Fibroblast of skin of scalp (primary cell): ENCODE measurements around the gene POC1A.
A peak's percentile ranks its signal among the peaks of the same experiment; 100 is the strongest.
"Not testable (repeated sequence)": the region's sequence is repeated elsewhere in the genome, so short reads cannot be mapped to it uniquely, and the experiment has no call there.

ENCODE experiments used
- DNase-seq: peaks from one replicate; pipeline ENCODE4 v3.0.0-alpha.2; 2013

The POC1A gene

DNA sequence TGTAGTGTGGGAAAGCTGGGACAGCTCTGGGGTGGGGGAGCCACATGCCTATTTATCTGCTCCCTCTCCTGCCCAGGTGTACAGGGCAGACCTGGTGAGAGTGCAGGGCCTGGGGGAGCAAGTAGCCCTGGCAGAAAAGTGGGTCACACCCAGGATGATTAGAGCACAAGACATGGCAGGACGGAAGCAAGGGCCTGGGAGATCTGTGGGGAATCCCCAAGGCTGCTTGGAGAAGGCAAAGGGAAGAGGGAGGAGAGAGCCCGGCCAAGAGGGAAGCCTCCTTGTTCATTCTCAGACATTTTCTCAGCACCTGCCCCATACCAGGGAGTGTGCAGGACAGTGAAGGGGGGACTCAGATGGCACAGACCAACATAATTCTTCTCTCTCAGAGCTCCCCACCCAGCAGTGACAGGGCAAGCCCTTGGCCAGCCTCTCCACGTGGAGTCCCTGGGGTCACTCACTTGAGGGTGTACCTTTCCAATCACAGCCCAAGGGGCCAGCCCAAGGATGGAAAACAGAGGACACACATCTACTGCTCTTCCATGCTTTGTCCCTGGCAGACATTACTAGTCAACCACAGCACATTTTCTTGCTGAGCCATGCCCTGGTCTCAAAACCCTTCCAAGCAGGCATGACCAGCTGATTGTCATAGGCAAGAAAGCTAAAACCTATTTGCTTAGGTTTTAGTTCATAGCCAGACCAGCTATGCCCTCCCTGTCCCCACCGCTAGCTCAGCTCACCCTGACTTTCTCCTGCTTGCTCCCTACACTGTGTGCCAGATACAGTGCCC lies 92.9 kb downstream of the POC1A start:
- DNase-seq, result no peak

DNA sequence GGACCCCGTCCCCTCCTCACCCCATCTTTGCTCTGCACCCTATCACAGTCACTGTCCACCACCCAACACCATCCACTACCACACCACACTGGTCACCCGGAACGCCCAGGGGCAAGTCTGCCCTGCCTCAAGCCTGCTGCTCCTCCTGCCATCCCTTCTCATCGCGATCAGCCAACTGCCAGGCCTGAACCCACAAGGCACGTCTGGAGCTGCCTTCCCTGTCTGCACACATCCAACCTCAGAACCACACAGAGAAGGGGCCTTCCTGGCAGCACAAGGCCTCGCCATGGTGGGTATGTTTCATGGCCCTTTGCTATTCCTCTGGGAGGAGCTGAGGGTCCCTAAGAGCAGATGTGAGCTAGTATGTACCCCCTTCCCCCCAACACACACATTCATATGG lies 94.4 kb downstream of the POC1A start:
- no peak for DNase-seq

DNA sequence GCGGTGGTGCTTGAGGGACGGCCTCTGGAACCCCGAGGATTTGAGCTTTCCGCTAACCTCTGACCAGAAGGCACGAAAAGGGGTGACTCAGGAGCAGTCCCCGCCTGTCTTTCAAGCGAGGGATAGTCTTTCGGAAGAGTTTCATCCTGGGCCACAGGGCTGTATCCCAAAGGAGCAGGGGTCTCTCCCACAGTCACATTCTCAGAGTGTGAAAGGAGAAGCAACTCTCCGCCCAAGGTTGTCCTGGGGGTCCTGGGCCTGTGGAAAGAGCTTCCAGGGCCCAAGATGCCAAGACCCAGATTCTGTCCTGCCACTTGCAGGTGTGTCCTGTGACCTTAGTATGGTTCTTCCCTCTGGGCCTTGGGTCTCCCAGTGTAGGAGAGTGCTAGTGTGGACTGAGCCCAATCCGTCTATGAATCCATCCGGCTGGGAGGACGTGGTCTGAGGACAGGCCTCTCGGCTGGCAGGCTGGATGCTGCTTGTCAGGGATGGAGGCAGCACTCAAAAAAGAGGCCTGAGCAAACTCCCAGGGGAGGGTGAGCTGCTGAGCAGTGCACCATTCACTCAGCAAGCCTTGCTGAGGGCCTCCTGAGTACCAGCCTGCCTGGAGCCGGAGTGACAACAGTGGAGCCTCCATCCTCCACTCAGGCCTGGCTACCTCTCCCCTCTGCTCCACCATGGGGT lies 96.3 kb downstream of the POC1A start:
- DNase-seq, result no peak

DNA sequence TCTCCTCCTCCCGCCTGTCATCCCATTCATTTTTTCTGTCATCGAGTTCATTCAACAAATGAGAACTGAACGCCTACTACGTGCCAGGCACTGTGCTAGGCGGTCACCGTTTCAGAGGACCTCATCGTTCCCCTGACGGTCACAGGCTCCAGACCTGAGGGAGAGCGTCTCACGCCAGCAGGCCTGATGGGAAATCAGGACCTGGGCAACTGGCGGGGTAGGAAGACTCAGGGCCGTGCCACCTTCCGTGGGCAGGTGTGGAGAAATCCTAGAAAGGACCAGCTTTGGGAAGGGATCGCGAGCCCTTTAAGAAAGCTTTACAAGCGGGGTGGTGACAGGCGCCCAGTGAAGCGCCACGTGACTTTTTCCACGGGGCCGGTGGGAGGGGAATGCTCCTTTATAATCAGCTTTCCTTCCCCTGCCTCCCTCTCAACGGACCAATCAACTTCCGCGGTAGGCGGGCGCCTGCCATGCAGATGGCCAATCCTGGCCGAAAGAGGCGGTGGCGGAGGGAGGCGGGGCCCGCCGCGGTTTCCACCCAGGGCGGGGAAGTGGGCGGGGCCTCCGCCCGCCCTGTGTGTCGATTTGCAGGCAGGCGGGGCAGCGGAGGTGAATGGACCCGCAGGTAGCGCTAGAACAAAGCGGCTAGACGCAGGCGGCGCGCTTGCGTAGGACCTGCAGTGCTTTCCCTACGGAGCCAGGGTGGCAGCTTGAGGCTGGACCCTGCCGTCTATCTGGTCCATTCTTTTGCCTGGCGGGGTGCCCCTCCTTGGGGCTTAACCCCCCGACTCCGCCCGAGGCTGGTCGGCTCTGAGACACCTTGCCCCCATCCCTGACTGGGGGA lies 97.0 kb downstream of the POC1A start:
- DNase-seq, result peak; percentile 99

DNA sequence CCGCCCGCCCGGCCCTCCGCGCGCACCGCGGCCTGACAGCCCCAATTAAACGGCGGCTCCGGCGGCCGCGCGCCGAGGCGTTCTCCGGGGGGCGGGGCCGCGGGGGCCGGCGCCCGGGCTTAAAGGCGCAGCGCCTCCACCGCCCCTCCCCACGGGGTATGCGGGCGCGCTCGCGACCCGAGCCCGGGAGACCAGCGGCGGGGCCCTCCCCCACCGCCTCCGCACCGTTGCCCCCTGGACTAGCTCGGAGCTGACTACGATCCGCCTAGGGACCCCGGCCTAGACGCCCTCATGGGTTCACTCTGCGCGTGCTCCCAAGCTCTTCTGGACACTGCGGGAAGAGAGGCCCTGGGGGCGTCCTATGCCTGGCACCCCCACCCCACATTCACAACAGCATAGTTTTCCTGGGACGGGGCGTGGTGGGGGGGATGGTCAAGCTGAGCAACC lies 97.7 kb downstream of the POC1A start, which contains the start of gene DUSP7:
Gene DUSP7, minus strand, starts transcription at position 51 of the 447 bp plus-strand sequence. CDS start 205 bp downstream, outside the sequence.
- peak; percentile 78 for DNase-seq

DNA sequence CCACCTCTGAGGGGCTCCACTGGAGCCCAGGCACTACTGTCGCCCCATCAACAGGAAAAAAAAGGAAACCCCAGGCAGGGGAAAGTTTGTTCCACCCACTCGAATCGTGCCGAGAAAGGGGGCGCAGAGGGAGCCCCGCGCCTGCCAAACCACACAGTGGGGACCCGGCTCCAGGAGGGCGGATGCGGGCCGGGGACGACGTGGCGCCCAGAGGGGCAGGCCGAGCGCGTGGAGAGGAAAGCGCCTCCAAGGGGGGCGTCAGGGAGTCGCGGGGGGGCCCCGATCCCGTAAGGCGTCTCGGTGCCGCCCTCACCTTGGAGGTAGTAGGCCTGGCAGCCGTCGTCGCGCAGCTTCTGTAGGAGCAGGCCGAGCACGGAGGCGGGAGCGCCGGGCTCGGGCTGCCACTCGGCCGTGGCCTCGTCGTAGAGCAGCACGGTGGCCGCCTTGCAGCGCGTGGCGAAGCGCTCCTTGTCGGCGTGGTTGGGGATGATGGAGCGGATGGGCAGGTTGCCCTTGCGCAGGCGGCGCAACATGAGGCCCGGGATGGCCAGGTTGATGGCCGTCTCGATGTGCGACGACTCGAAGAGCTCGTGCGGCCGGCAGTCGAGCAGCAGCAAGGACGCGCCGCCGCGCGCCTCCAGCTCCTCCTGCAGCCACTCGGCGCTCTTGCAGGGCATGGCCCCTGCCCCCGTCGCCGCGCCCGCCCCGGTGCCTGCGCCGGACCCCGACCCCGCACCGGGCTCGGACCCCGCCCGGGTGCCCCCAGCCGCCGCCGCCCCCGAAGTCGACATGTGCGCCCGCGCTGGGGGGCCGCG lies 98.5 kb downstream of the POC1A start:
- DNase-seq, result peak; percentile 56

DNA sequence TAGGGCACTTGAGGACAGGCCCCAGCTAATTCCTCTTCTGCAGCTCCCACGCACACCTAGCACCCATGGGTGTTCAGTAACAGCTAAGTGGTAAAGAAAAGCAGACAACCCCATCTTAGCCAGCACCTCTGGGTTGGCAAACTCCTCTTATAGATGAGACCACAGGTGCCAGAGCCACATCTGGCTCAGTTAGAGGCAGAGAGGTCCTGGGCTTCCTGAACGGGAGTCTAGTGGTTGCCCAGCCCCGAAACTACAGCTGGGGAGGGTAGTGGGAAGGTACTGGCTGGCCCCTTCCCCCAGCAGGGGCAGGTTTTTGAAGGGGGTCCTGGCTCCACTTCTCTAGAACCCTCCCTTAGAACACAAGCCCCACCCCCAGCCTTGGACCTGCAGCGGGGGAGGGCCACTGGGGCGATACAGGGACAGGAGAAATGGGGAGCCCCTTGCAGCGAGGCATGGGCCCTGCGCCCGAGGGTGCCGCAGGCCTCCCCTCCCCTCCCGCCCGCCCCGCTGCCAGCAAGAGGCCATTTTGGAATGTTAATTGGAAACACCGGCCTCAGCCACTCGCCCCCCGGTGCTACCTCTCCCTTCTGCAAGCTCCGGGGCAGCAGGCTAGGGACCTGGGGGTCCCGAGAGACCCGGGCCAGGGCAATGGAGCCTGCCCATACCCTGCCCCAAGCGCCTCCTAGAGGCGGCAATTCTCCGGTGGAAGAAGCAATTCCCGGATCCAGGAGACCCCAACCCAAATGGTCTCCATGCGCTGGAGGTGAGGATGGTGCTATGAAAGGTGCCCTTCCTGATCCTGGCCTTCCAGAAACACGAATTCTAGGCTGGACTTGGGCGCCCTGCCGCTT lies 99.3 kb downstream of the POC1A start:
- DNase-seq, result peak; percentile 44

DNA sequence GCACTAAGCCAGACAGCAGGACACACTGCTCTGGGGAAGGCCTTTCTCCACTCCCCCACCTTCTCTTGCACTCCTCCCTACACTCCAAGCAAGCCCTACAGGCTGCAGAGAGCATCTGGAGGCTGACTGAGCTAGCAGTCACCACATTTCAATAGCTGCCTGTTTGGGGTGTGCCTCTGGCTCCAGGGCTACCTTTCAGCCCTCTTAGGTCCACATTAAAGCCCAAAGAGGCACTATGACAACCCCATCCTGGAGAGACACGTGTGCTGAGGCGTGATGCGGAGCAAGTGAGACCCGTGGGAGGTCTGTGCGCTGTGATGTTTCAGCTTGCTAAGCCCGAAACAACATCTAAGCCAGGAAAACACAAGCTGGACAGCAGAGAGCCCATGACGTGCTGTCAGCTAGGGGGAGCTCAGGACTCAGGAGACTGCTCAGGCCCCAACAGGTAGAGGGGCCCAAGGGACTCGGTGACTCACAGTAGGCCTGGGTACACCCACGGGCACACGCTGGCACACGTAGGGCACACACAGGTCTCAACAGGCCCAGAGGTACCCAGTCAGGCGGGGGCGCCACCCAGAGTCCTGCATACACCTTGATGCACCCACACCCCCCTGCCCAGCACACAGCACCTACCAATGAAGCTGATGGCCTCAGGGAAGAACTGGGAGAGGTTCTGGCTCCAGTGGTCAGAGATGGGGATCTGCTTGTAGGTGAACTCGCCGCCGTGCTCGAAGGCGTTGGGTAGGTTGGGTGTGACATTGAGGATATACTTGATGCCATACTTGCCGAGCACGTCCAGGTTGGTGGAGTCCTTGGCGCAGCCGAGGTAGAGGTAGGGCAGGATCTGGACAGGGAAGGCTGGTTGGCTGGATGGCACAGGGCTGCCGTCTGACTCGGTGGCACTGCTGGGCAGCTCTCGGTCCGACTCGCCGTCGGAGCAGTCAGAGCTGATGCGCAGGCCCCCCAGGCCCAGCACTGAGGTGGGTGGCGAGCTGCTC lies 100.6 kb downstream of the POC1A start:
- no peak for DNase-seq

DNA sequence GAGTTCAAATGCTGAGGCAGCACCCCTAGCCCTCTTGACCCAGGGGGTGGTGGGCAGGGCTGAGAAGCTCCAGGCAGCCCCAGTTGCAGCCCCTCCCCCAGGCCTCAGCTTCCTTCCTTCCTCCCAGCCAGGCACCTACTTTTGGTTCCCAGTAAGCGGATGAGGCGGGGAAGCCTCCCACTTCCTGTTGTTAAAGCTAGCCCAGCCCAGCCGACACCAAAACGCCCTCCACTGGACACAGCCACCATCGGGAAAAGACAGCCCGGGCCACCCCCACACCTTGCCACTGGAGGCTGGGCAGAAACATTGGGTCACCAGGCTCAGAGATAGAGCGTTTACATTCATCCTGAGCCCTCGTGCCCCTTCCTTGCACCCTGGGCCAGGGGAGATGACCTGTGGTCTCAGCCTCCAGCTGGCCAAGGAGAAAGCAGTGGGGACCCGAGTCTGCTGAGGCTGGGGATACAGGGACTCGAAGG lies 101.4 kb downstream of the POC1A start:
- DNase-seq, result peak; percentile 80

DNA sequence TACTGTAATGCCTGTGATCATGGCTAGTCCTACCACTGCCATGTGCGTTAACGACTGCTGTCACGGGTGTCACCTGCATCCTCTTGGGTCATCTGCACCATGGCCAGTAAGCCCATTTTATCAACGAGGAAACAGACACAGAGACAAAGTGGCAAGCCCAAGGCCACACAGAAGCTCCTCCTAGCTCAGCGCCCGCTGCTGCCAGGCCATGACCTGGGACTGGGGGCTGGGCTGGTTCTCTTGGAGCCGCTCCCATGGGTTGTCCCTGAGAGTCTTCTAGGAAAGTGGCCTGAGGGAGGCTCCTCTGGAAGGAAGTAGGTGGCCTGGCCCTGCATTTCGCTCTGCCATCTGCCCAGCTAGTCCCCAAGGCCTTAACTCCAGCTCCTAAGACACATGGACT lies 102.8 kb downstream of the POC1A start:
- DNase-seq, result no peak

DNA sequence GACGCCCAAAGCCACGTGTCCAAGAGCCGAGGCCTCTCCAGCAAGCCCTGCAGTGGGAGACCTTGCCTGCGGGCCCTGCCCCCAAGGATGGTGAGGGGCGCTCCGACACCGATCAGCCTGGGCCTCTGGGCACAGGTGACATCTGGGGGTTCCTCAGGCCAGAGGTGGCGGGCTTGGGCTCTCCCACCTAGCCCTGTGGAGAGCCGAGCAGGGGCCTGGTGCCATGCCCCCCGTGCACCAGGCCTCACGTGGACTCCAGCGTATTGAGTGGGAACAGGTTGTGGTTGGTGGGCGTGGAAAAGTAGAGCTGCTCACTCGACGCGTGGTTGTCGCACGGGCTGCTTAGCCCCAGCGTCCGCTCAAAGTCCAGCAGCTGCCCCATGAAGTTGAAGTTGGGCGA lies 103.7 kb downstream of the POC1A start:
- DNase-seq, result no peak

DNA sequence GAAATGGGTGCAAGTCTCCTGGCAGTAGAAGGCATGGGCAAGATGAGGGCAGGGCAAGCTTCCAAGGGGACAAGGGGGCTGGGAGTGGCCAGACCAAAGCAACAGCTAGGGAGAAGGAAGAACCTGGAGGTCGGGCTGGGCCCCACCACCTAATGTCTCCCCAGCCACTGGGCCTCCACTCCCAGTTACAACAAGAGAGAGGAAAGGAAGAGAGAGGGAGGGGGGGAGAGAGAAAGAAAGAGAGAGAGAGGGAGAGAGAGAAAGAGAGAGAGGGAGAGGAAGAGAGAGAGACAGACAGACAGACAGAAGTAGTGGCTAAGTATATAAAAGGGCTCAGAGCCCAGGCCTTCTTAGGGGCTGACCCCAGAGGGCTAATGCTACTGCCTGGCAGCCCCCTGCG lies 104.7 kb downstream of the POC1A start:
- no peak for DNase-seq

DNA sequence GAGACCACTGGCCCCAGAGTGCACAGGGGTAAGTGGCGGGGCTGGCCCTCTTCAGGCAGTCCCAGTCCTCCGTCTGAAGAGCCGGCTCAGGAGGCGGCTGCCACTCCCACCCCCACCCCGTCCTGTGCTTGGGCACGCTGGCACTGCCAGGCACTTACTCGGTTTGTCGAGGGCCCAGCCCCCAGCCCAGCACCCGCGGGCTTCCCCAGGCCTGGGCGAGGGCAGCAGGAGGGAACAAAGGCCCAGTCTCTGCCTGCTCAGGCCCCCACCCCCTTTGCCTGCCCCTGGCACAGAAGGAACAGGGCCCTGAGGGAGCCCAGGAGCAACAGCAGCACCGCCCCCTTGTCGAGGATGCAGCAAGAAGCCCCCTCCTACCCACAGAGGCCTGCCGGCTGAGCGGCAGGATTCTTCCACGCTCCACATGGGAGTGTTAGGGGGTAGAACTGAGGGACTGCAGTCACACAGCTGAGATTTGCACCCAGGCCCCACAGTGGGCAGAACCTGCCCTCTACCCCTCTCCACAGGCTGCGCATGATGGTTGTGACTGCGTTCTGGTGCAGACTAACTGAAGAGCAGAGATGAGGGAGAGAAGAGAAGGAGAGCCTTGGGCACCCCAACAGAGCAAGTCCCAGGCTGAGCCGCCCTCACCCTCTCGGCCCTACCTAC lies 106.8 kb downstream of the POC1A start:
- peak; percentile 61 for DNase-seq

DNA sequence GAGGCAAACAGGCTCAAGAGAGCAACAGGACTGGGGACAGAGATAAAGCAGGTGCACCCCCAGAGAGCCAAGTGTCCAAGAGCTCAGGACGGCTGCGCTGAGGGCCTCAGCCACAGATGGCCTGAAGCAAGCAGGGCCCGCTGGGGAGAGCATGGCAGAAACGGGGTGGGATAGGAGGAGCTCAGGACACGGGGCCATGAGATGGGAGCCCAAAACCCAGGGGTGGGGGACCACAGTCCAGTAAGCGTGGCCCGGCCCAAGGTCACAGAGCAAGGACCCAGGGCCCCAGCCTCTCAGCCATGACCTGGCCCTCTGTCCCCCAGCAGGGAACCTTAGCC lies 107.4 kb downstream of the POC1A start:
- DNase-seq, result no peak

DNA sequence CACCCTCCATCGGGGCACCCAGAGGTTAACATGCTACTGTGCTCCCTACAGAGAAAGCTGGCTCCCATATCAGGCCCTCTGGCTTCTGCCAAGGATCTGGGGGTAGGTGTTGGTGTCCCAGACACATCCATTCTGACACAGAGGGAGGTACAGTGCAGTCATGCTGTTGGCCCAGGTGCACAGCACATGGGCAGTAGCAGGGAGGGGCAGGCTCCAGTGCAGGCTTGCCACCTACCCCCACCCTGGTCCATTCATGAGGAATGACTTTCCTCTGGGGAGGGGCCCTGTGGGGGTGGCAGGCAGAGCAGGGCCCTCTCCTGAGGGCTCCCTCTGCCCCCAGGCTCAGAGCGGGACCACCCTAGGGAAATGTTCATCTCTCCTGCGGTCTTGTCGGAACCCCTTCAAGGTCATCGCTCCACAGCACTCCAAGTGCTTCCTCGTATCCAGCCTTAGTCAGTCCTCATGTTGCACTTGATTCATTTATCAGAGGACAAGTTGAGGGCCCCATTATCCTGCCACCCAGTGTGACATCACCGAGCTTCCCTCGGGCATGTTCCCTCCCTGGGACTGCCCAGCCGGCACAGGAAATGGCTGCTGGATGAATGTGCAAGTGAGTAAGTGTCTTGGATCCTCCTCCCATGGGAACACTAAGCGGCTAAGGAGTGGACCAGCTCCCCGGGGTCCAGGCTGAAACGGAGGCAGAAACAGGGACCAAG lies 107.9 kb downstream of the POC1A start:
- DNase-seq, result peak; percentile 99

DNA sequence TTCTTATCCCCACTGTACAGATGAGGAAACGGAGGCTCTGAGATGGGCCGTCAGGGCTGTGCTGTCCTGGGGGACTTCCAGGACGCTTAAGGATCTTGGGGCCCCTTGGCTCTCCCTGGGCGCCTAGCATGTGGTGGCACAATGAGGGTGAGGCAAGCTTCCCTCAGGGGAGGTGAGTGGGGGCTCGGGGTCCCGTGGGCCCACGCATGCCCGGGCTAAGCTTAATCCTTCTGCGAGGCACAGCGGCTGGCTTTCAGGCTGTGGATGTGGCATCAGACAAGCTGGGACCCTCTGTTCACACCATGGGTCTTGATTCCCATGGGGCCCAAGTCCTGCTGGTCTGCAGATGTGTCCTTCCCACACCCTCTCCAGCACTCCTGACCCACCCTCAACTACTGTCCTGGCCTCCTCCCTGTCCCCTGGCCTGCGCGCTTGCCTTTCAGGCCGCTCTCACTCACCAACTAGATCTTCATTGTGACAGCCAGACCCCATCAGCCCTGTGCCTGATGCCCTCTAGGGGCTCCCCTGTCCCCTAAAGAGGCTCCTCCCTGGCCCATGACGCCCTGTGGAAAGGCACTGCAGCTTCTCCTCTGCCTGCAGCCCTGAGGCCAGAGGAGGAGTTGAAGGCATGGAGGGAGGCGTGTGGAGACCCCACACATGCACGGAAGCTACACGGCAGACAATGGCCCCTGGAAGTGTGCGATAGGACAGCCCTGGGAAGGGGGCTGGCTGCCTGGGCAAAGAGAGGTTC lies 109.2 kb downstream of the POC1A start:
- DNase-seq, result no peak

DNA sequence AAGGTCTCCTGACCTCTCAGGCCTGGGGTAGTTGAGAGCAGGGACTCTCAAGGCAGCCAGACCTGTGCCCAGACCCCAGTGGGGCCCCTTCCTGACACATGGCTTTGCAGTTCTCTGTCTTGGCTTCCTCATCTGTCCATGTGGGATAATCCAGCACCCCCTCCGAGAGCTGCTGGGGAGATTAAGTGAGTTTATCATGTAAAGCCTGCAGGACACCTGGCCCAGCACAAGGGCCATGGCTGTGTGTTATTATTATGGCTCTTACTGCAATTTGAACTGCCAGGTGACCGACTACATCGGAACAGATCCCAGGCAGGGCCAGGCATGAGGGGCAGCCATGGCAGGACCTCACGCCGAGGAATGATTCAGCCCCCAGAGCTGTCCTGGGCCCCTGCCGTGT lies 110.5 kb downstream of the POC1A start:
- DNase-seq, result no peak

DNA sequence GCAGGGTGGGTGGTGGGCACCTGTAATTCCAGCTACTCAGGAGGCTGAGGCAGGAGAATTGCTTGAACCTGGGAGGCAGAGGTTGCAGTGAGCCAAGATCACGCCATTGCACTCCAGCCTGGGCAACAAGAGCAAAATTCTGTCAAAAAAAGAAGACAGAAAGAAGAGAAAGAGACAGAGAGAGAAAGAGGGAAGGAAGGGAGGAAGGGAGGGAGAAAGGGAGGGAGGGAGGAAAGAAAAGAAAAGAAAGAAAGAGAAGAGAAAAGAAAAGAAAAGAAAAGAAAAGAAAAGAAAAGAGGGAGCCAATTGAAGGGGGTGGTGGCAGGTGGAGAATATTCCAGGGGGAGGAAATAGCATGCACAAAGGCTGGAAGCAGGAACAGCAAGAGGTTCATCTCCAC lies 111.2 kb downstream of the POC1A start:
- not testable (repeated sequence) for DNase-seq
